Measurements from ENCODE around the gene OR7G3. TPM values are rescaled to one million over a fixed set of nuclear protein-coding genes. Genes with fewer than 3 reads are reported as not detected.

OR7G3 gene
- polyA plus RNA-seq, 2 donors: not detected

Other genes with a start within 250 kb of the OR7G3 start
- under 1 TPM; 0.04 to 0.06 TPM for gene MUC16, start 116.5 kb downstream of the OR7G3 start, polyA plus RNA-seq
- gene OR1M1, start 39.9 kb downstream of the OR7G3 start, polyA plus RNA-seq: not detected
- not detected for gene OR7G2, start 19.5 kb downstream of the OR7G3 start, polyA plus RNA-seq
- gene OR7G1, start 11.2 kb downstream of the OR7G3 start, polyA plus RNA-seq: not detected
- 10 to 100 TPM; 11.0 to 21.7 TPM for gene ZNF317, start 13.4 kb upstream of the OR7G3 start, polyA plus RNA-seq
- under 1 TPM in 1 of 2 donors, not detected in 1; 0.01 TPM for gene OR7D2, start 52.0 kb upstream of the OR7G3 start, polyA plus RNA-seq
- not detected for gene OR7D4, start 92.6 kb upstream of the OR7G3 start, polyA plus RNA-seq
- not detected for gene OR7E24, start 124.0 kb upstream of the OR7G3 start, polyA plus RNA-seq
- 1 to 10 TPM in 1 of 2 donors, under 1 TPM in 1; 0.57 to 1.1 TPM for gene ZNF699, start 182.9 kb upstream of the OR7G3 start, polyA plus RNA-seq
- gene ZNF559, start 197.2 kb upstream of the OR7G3 start, polyA plus RNA-seq: 1 to 10 TPM; 3.7 to 9.9 TPM
- under 1 TPM; 0.42 to 0.84 TPM for gene ZNF177, start 236.1 kb upstream of the OR7G3 start, polyA plus RNA-seq

All from esophagus (tissue), 2 donors.